Right hindlimb (tissue), 1 donor: ENCODE data around the gene TAF11L4.
"Not testable (repeated sequence)": the region's sequence is repeated elsewhere in the genome, so short reads cannot be mapped to it uniquely, and the experiment has no call there.

Experiments used
- DNase-seq: peaks from one replicate; pipeline ENCODE4 v3.0.0-alpha.2; 2018

Gene TAF11L4

GRCh38 chr5:17521501-17521900 is at the start of gene TAF11L4:
Gene TAF11L4 (plus strand): TSS chr5:17521801.
- DNase-seq: not testable (repeated sequence)

- DNase-seq: not testable (repeated sequence)
Observed at GRCh38 chr5:17475064-17475463, 46.5 kb upstream of the TAF11L4 start.

GRCh38 chr5:17477043-17477442 is 44.6 kb upstream of the TAF11L4 start:
- DNase-seq: no peak

GRCh38 chr5:17477573-17478265 is 43.9 kb upstream of the TAF11L4 start:
- no peak for DNase-seq

- DNase-seq: no peak
Observed at GRCh38 chr5:17481378-17481777, 40.2 kb upstream of the TAF11L4 start.

- no peak for DNase-seq
Observed at GRCh38 chr5:17482790-17483189, 38.8 kb upstream of the TAF11L4 start.

GRCh38 chr5:17486464-17487173 is 35.0 kb upstream of the TAF11L4 start:
- DNase-seq: not testable (repeated sequence)

GRCh38 chr5:17487174-17487512 is 34.5 kb upstream of the TAF11L4 start:
- no peak for DNase-seq

- DNase-seq: not testable (repeated sequence)
Observed at GRCh38 chr5:17491257-17491656, 30.3 kb upstream of the TAF11L4 start.

GRCh38 chr5:17492770-17493169 is 28.8 kb upstream of the TAF11L4 start:
- DNase-seq: no peak

- DNase-seq: no peak
Observed at GRCh38 chr5:17497446-17497845, 24.2 kb upstream of the TAF11L4 start.

GRCh38 chr5:17497931-17498330 is 23.7 kb upstream of the TAF11L4 start, which contains the start of gene TAF11L2:
Gene TAF11L2 (plus strand): TSS chr5:17498231.
- not testable (repeated sequence) for DNase-seq

GRCh38 chr5:17511775-17512325 is 9.8 kb upstream of the TAF11L4 start:
- DNase-seq: no peak

GRCh38 chr5:17517526-17517925 is 4.1 kb upstream of the TAF11L4 start:
- DNase-seq: not testable (repeated sequence)

- DNase-seq: not testable (repeated sequence)
Observed at GRCh38 chr5:17518067-17518466, 3.5 kb upstream of the TAF11L4 start, which contains the start of gene TAF11L3. Gene TAF11L3 (plus strand): TSS chr5:17518367.

- not testable (repeated sequence) for DNase-seq
Observed at GRCh38 chr5:17519508-17519907, 2.1 kb upstream of the TAF11L4 start.

GRCh38 chr5:17524935-17525334 is 3.3 kb downstream of the TAF11L4 start, which contains the start of gene TAF11L5:
Gene TAF11L5 (plus strand): TSS chr5:17525235.
- DNase-seq: not testable (repeated sequence)

GRCh38 chr5:17526504-17526903 is 4.9 kb downstream of the TAF11L4 start:
- DNase-seq: not testable (repeated sequence)

GRCh38 chr5:17528369-17528768 is 6.8 kb downstream of the TAF11L4 start, which contains the start of gene TAF11L6:
Gene TAF11L6 (plus strand): TSS chr5:17528669.
- not testable (repeated sequence) for DNase-seq
